ENCODE data around the gene SGPP1.
"Not testable (repeated sequence)": the region's sequence is repeated elsewhere in the genome, so short reads cannot be mapped to it uniquely, and the experiment has no call there.

The SGPP1 gene

GRCh38 chr14:63642229-63642611 is 85.6 kb downstream of the SGPP1 start:
- H3K23ac ChIP-seq (ENCODE audit: low read depth, low read length, poor library complexity): no peak overlapping the region
- peak overlapping the region; percentile 42 for H3K4me2 ChIP-seq (ENCODE audit: insufficient read depth, low read length, poor library complexity, severe bottlenecking)
- H2BK120ac ChIP-seq (ENCODE audit: low read depth, low read length): no peak overlapping the region
- H3K36me3 ChIP-seq (replicated peaks in 1 of 2; ENCODE audit: control insufficient read depth in 2 of 2, insufficient read depth in 2 of 2, low read length in 2 of 2): peaks cover 0 to 27% of the 10 kb centered on the region in 2 donors
- peak overlapping the region; percentile 75 for H3K27ac ChIP-seq (replicated peaks; ENCODE audit: low read length)
- H4K8ac ChIP-seq (ENCODE audit: low read depth, low read length): no peak overlapping the region
- peak overlapping the region; percentile 66 to 80 for H3K4me3 ChIP-seq (ENCODE audit: low read length in 2 of 2)
- peaks cover 0 to 3% of the 10 kb centered on the region in 2 donors for H3K9me3 ChIP-seq (replicated peaks in 1 of 2; ENCODE audit: control insufficient read depth in 2 of 2, insufficient read depth in 1 of 2, low read depth in 1 of 2, low read length in 2 of 2)
- no peak overlapping the region for H2BK12ac ChIP-seq (ENCODE audit: low read length)
- DNase-seq (ENCODE audit: low spot score): peak; percentile 92
- no peaks in the 10 kb centered on the region for H3K4me1 ChIP-seq (ENCODE audit: control insufficient read depth in 2 of 2, insufficient read depth in 1 of 2, low read depth in 1 of 2, low read length in 2 of 2)
- H3K79me1 ChIP-seq (ENCODE audit: low read depth, low read length): no peaks in the 10 kb centered on the region
- no peak overlapping the region for H2BK5ac ChIP-seq (ENCODE audit: low read length)
- no CpG with 5 or more reads among the region's 12 CpGs for WGBS, 2 donors (ENCODE audit: extremely low coverage in 2 of 2, insufficient read length in 2 of 2, insufficient replicate concordance in 1 of 2)
- no peak overlapping the region for H3K14ac ChIP-seq (ENCODE audit: low read length)
- no peak overlapping the region for H3K9ac ChIP-seq (ENCODE audit: low read depth, low read length, poor library complexity)
- no peak overlapping the region for H2BK15ac ChIP-seq (ENCODE audit: low read length)
- H3K18ac ChIP-seq (ENCODE audit: low read length): no peak overlapping the region
- H2AK5ac ChIP-seq (ENCODE audit: low read depth, low read length): no peak overlapping the region
- no peak overlapping the region for H3K4ac ChIP-seq (ENCODE audit: low read length)
- no peak overlapping the region for H4K91ac ChIP-seq (ENCODE audit: low read depth, low read length, poor library complexity)
- no peaks in the 10 kb centered on the region for H3K27me3 ChIP-seq (ENCODE audit: control insufficient read depth in 3 of 3, insufficient read depth in 3 of 3, low read depth in 1 of 3, low read length in 3 of 3)
- peak overlapping the region; percentile 85 for H2AFZ ChIP-seq (ENCODE audit: low read length)

- Histone ChIP-seq H2AK5ac (ENCODE audit: low read depth, low read length) (no peak within 1 kb of the TSS), H2BK120ac (ENCODE audit: low read depth, low read length) (no peak within 1 kb of the TSS), H3K23ac (ENCODE audit: low read depth, low read length, poor library complexity) (peak within 1 kb of the TSS; percentile 90), H3K79me1 (ENCODE audit: low read depth, low read length) (no peaks in the 10 kb centered on the region), H3K27me3 (ENCODE audit: control insufficient read depth in 3 of 3, insufficient read depth in 3 of 3, low read depth in 1 of 3, low read length in 3 of 3) (no peaks in the 10 kb centered on the region), H3K9ac (ENCODE audit: low read depth, low read length, poor library complexity) (no peak within 1 kb of the TSS), H2BK12ac (ENCODE audit: low read length) (no peak within 1 kb of the TSS), H3K4ac (ENCODE audit: low read length) (no peak within 1 kb of the TSS), H4K8ac (ENCODE audit: low read depth, low read length) (peak within 1 kb of the TSS; percentile 70), H3K27ac (replicated peaks; ENCODE audit: low read length) (peak within 1 kb of the TSS; percentile 93), H2BK15ac (ENCODE audit: low read length) (no peak within 1 kb of the TSS), H3K4me1 (ENCODE audit: control insufficient read depth in 2 of 2, insufficient read depth in 1 of 2, low read depth in 1 of 2, low read length in 2 of 2) (no peaks in the 10 kb centered on the region), H3K9me3 (replicated peaks in 1 of 2; ENCODE audit: control insufficient read depth in 2 of 2, insufficient read depth in 1 of 2, low read depth in 1 of 2, low read length in 2 of 2) (peaks cover 0 to 8% of the 10 kb centered on the region in 2 donors), H3K14ac (ENCODE audit: low read length) (no peak within 1 kb of the TSS), H2AFZ (ENCODE audit: low read length) (peak within 1 kb of the TSS; percentile 90), H3K4me3 (ENCODE audit: low read length in 2 of 2) (peak within 1 kb of the TSS; percentile 66 to 90), H3K18ac (ENCODE audit: low read length) (peak within 1 kb of the TSS; percentile 96), H3K36me3 (replicated peaks in 1 of 2; ENCODE audit: control insufficient read depth in 2 of 2, insufficient read depth in 2 of 2, low read length in 2 of 2) (peaks cover 0 to 29% of the 10 kb centered on the region in 2 donors), H4K91ac (ENCODE audit: low read depth, low read length, poor library complexity) (no peak within 1 kb of the TSS), H2BK5ac (ENCODE audit: low read length) (no peak within 1 kb of the TSS), H3K4me2 (ENCODE audit: insufficient read depth, low read length, poor library complexity, severe bottlenecking) (peak within 1 kb of the TSS; percentile 75)
- DNase-seq (ENCODE audit: low spot score): peak; percentile 99
- no CpG with 5 or more reads among the region's 60 CpGs for WGBS, 2 donors (ENCODE audit: extremely low coverage in 2 of 2, insufficient read length in 2 of 2, insufficient replicate concordance in 1 of 2)
These were observed 86.2 kb downstream of the SGPP1 start, which contains the start of gene WDR89 for GRCh38 chr14:63641473-63642228. WDR89 (minus strand) TSS chr14:63641871; CDS start chr14:63599942, 41,929 bp downstream.

GRCh38 chr14:63638493-63638892 is 89.4 kb downstream of the SGPP1 start:
- Histone ChIP-seq H2BK15ac (ENCODE audit: low read length) (no peak overlapping the region), H3K14ac (ENCODE audit: low read length) (no peak overlapping the region), H2BK120ac (ENCODE audit: low read depth, low read length) (no peak overlapping the region), H2AFZ (ENCODE audit: low read length) (no peak overlapping the region), H3K27ac (replicated peaks; ENCODE audit: low read length) (no peak overlapping the region), H3K9ac (ENCODE audit: low read depth, low read length, poor library complexity) (no peak overlapping the region), H3K4ac (ENCODE audit: low read length) (no peak overlapping the region), H3K79me1 (ENCODE audit: low read depth, low read length) (no peaks in the 10 kb centered on the region), H3K18ac (ENCODE audit: low read length) (no peak overlapping the region), H2AK5ac (ENCODE audit: low read depth, low read length) (no peak overlapping the region), H3K27me3 (ENCODE audit: control insufficient read depth in 3 of 3, insufficient read depth in 3 of 3, low read depth in 1 of 3, low read length in 3 of 3) (no peaks in the 10 kb centered on the region), H2BK12ac (ENCODE audit: low read length) (no peak overlapping the region), H3K4me3 (ENCODE audit: low read length in 2 of 2) (no peak overlapping the region), H3K9me3 (replicated peaks in 1 of 2; ENCODE audit: control insufficient read depth in 2 of 2, insufficient read depth in 1 of 2, low read depth in 1 of 2, low read length in 2 of 2) (peaks cover 0 to 8% of the 10 kb centered on the region in 2 donors), H3K4me1 (ENCODE audit: control insufficient read depth in 2 of 2, insufficient read depth in 1 of 2, low read depth in 1 of 2, low read length in 2 of 2) (no peaks in the 10 kb centered on the region), H3K23ac (ENCODE audit: low read depth, low read length, poor library complexity) (no peak overlapping the region), H4K8ac (ENCODE audit: low read depth, low read length) (no peak overlapping the region), H2BK5ac (ENCODE audit: low read length) (no peak overlapping the region), H3K36me3 (replicated peaks in 1 of 2; ENCODE audit: control insufficient read depth in 2 of 2, insufficient read depth in 2 of 2, low read length in 2 of 2) (peaks cover 0 to 29% of the 10 kb centered on the region in 2 donors), H4K91ac (ENCODE audit: low read depth, low read length, poor library complexity) (no peak overlapping the region), H3K4me2 (ENCODE audit: insufficient read depth, low read length, poor library complexity, severe bottlenecking) (no peak overlapping the region)
- WGBS, 2 donors (ENCODE audit: extremely low coverage in 2 of 2, insufficient read length in 2 of 2, insufficient replicate concordance in 1 of 2): no CpG with 5 or more reads among the region's 1 CpG
- DNase-seq (ENCODE audit: low spot score): no peak

GRCh38 chr14:63636094-63636635 is 91.7 kb downstream of the SGPP1 start:
- not testable (repeated sequence) for H3K9ac ChIP-seq (ENCODE audit: low read depth, low read length, poor library complexity); H3K27ac ChIP-seq (replicated peaks; ENCODE audit: low read length); H3K18ac ChIP-seq (ENCODE audit: low read length); H3K14ac ChIP-seq (ENCODE audit: low read length); H4K8ac ChIP-seq (ENCODE audit: low read depth, low read length); H2BK120ac ChIP-seq (ENCODE audit: low read depth, low read length); H3K23ac ChIP-seq (ENCODE audit: low read depth, low read length, poor library complexity); H3K79me1 ChIP-seq (ENCODE audit: low read depth, low read length); H3K4me2 ChIP-seq (ENCODE audit: insufficient read depth, low read length, poor library complexity, severe bottlenecking); H2AFZ ChIP-seq (ENCODE audit: low read length); H4K91ac ChIP-seq (ENCODE audit: low read depth, low read length, poor library complexity); H3K9me3 ChIP-seq (replicated peaks in 1 of 2; ENCODE audit: control insufficient read depth in 2 of 2, insufficient read depth in 1 of 2, low read depth in 1 of 2, low read length in 2 of 2); DNase-seq (ENCODE audit: low spot score); H3K27me3 ChIP-seq (ENCODE audit: control insufficient read depth in 3 of 3, insufficient read depth in 3 of 3, low read depth in 1 of 3, low read length in 3 of 3); H2BK5ac ChIP-seq (ENCODE audit: low read length); H2AK5ac ChIP-seq (ENCODE audit: low read depth, low read length); H2BK15ac ChIP-seq (ENCODE audit: low read length); H3K4ac ChIP-seq (ENCODE audit: low read length); H3K4me3 ChIP-seq (ENCODE audit: low read length in 2 of 2); H2BK12ac ChIP-seq (ENCODE audit: low read length); H3K4me1 ChIP-seq (ENCODE audit: control insufficient read depth in 2 of 2, insufficient read depth in 1 of 2, low read depth in 1 of 2, low read length in 2 of 2)
- WGBS, 2 donors (ENCODE audit: extremely low coverage in 2 of 2, insufficient read length in 2 of 2, insufficient replicate concordance in 1 of 2): no CpG with 5 or more reads among the region's 4 CpGs
- H3K36me3 ChIP-seq (replicated peaks in 1 of 2; ENCODE audit: control insufficient read depth in 2 of 2, insufficient read depth in 2 of 2, low read length in 2 of 2): peaks cover 0 to 34% of the 10 kb centered on the region in 2 donors

Data from neuronal stem cell (in vitro differentiated cells).